B cell (primary cell): Measurements from ENCODE around the gene DCHS1. TPM values are rescaled to one million over a fixed set of nuclear protein-coding genes. Genes with fewer than 3 reads are reported as not detected.

ENCODE experiments used
- ATAC-seq: fragments of 200-7000 bp; cut with Tn5 transposase; one replicate; pipeline ENCODE4 v1.10.0; 2021; ENCODE audit warnings: low read depth, mild to moderate bottlenecking, moderate number of reproducible peaks, moderate library complexity
- CTCF ChIA-PET: fragments of 350-600 bp; sonication (Branson Sonifier 250); formaldehyde crosslinking; loops from one replicate; lab custom pipeline; 2021; ENCODE audit warnings: antibody characterized with exemption, inconsistent platforms; lab: Charles Lee
- POLR2A ChIA-PET: fragments of 350-600 bp; sonication (Branson Sonifier 250); formaldehyde crosslinking; loops from one replicate; lab custom pipeline; 2021; ENCODE audit warnings: antibody characterized with exemption; lab: Charles Lee
- DNase-seq: peaks from one replicate; pipeline ENCODE4 v3.0.0; 2013
- H2AFZ ChIP-seq: 2 replicates; pipeline ENCODE4 v1.6.1; 2012; ENCODE audit warnings: mild to moderate bottlenecking, low read depth, low read length; ENCODE audit not compliant: insufficient read depth, poor library complexity, severe bottlenecking
- H3K27ac ChIP-seq, 2 donors: 1 replicate in 1 of 2; 2 replicates in 1 of 2; pipeline ENCODE4 v1.5.1; 2012 to 2013; ENCODE audit warnings: low read length in 2 of 2, mild to moderate bottlenecking in 2 of 2, moderate library complexity in 1 of 2
- H3K27me3 ChIP-seq, 4 experiments: fragments of 200-600 bp in 1 of 4; sonication (generic) in 1 of 4; replicated peaks in 1 of 4; 1 replicate in 2 of 4; 2 replicates in 2 of 4; pipeline versions ENCODE4 v1.6.1 to v1.7.0; 2013 to 2016; ENCODE audit warnings: low read length in 3 of 4, mild to moderate bottlenecking in 2 of 4, mixed read lengths in 1 of 4, moderate library complexity in 1 of 4; ENCODE audit not compliant: insufficient read depth in 4 of 4, control insufficient read depth in 3 of 4; ENCODE audit errors: control extremely low read depth in 1 of 4
- H3K36me3 ChIP-seq, 2 experiments: replicated peaks in 1 of 2; 1 replicate in 1 of 2; 2 replicates in 1 of 2; pipeline versions ENCODE4 v1.6.1 to v1.7.1; 2013; ENCODE audit warnings: low read length in 1 of 2; ENCODE audit not compliant: insufficient read depth in 2 of 2, control insufficient read depth in 1 of 2; ENCODE audit errors: control extremely low read depth in 1 of 2, extremely low read depth in 1 of 2
- H3K4me1 ChIP-seq, 2 donors: fragments of 200-600 bp in 1 of 2; sonication (generic) in 1 of 2; 1 replicate in 1 of 2; 2 replicates in 1 of 2; pipeline versions ENCODE4 v1.5.1 to v1.6.1; 2013 to 2017; ENCODE audit warnings: low read length in 2 of 2; ENCODE audit not compliant: control insufficient read depth in 2 of 2, insufficient read depth in 2 of 2
- H3K4me2 ChIP-seq: replicated peaks from 2 replicates; pipeline ENCODE3; 2012; ENCODE audit warnings: mild to moderate bottlenecking, low read depth, low read length; ENCODE audit not compliant: poor library complexity, severe bottlenecking
- H3K4me3 ChIP-seq, 5 experiments: fragments of 200-600 bp in 1 of 5; sonication (generic) in 1 of 5; 1 replicate in 3 of 5; 2 replicates in 2 of 5; pipeline versions ENCODE4 v1.5.1 to v1.7.0; 2011 to 2016; ENCODE audit warnings: low read length in 4 of 5, mild to moderate bottlenecking in 4 of 5, low read depth in 2 of 5, control low read depth in 1 of 5, moderate library complexity in 1 of 5; ENCODE audit not compliant: insufficient read depth in 1 of 5; ENCODE audit errors: control extremely low read depth in 1 of 5, extremely low read depth in 1 of 5
- H3K79me2 ChIP-seq: fragments of 200-600 bp; sonication (generic); one replicate; pipeline ENCODE4 v1.6.0; 2016; ENCODE audit warnings: low read length; ENCODE audit not compliant: control insufficient read depth, insufficient read depth
- H3K9ac ChIP-seq: fragments of 200-600 bp; sonication (generic); 2 replicates; pipeline ENCODE4 v1.6.1; 2017; ENCODE audit warnings: mild to moderate bottlenecking, low read length, moderate library complexity
- H3K9me3 ChIP-seq, 3 donors: one replicate each; pipeline versions ENCODE4 v1.6.1 to v1.7.1; 2013; ENCODE audit warnings: low read length in 2 of 3; ENCODE audit not compliant: control insufficient read depth in 2 of 3, insufficient read depth in 1 of 3; ENCODE audit errors: control extremely low read depth in 1 of 3
- H4K20me1 ChIP-seq: 2 replicates; pipeline ENCODE4 v1.6.0; 2012; ENCODE audit warnings: mild to moderate bottlenecking, low read length; ENCODE audit not compliant: insufficient read depth, control insufficient read depth, poor library complexity, severe bottlenecking
- H3K27ac Mint-ChIP-seq: one replicate; pipeline ENCODE4 v1.8.0; 2021; ENCODE audit warnings: mixed read lengths
- H3K27me3 Mint-ChIP-seq: one replicate; pipeline ENCODE4 v1.8.0; 2021; ENCODE audit warnings: mixed read lengths
- H3K4me1 Mint-ChIP-seq: one replicate; pipeline ENCODE4 v1.8.0; 2021; ENCODE audit warnings: mixed read lengths
- H3K4me3 Mint-ChIP-seq: one replicate; pipeline ENCODE4 v1.8.0; 2021; ENCODE audit warnings: mixed read lengths
- H3K9me3 Mint-ChIP-seq: one replicate; pipeline ENCODE4 v1.8.0; 2022; ENCODE audit warnings: mixed read lengths; ENCODE audit not compliant: insufficient read depth
- EZH2 ChIP-seq: IDR thresholded peaks from 2 replicates; pipeline ENCODE4 v1.6.1; 2012; ENCODE audit warnings: borderline replicate concordance, low read depth, mild to moderate bottlenecking, moderate library complexity, low read length; ENCODE audit not compliant: insufficient read depth, poor library complexity, severe bottlenecking
- WGBS: methylation state at CpG from one replicate; pipeline ENCODE4 v1.1.5; 2013; ENCODE audit warnings: missing lambda C conversion rate; ENCODE audit not compliant: insufficient coverage; 5-methylcytosine and 5-hydroxymethylcytosine counted together
- intact Hi-C: fragments of 100-400 bp; cut with micrococcal nuclease; formaldehyde crosslinking; loops from one replicate; pipeline ENCODE4 v1.10.0; 2022
- polyA plus RNA-seq: library from polyadenylated mRNA; depleted of rRNA; stranded (reverse); fragments of >200 nt; gene quantifications from 2 replicates; pipeline ENCODE4 v1.2.3, GENCODE V29; 2012
- total RNA-seq, 2 donors: library from RNA; stranded (reverse); fragments of 120-200 nt in 1 of 2; gene quantifications; 1 replicate in 1 of 2; 2 replicates in 1 of 2; pipeline versions ENCODE4 v1.2.3 to v1.2.4, GENCODE V29; 2013 to 2022
- TF ChIP-seq, protein P1 (sequence below): fragments of 200-600 bp; IDR thresholded peaks from one replicate; pipeline ENCODE4 v1.8.0; 2022; ENCODE audit warnings: antibody characterized with exemption, mild to moderate bottlenecking

The DCHS1 gene
- total and polyA plus RNA-seq, 2 donors (not counting 1 experiment from before 2014, with no cell fraction given): 0.31 to 0.84 TPM

DNA sequence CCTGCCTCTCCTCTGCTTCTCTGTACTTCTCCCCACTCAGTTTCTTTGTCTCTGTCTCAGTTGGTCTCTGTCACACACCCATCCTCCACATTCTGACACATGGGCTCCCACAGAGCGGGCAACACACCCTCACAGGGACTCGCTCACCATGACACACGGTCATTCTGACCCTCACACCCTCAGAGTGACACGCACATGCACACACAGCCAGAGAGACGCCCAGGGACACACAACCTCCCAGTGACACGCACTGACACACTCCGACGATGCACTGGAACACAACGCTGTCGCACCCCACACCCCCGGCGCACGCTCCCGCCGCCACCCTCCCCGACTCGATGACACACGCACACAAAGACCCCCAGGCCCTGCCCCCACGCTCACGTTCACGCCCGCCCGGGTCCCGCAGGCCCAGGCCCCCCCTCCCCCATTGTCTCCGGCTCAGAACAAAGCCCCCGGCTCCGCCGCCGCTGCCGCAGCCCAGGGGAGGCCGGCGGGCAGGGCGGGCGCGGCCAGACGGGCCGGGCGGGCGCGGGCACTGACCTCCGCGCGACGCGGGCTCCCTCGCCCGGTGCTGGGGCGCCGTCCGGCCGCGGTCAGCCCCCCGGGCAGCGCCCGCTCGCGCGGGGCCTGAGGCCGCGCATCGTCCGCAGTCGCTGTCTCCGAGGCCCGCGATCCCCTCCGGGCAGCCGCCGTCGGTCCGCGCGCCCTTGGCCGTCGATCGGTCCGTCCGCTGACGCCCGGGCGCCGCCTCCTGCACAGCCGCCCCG, 404 bp downstream of the DCHS1 start:
- Histone ChIP-seq H3K4me3 (peak overlapping the region in 2 of 5 experiments; percentile 32), H3K36me3 (no peaks in the 10 kb centered on the region), H3K79me2 (no peaks in the 10 kb centered on the region), H2AFZ (peak overlapping the region; percentile 66), H3K9me3 (no peaks in the 10 kb centered on the region), H3K4me2 (peak overlapping the region; percentile 76), H3K9ac (peak overlapping the region; percentile 20), H3K4me1 (peaks cover 10 to 12% of the 10 kb centered on the region in 2 donors), H4K20me1 (no peaks in the 10 kb centered on the region), H3K27ac (no peak overlapping the region), H3K27me3 (peaks cover 0 to 19% (median 12%) of the 10 kb centered on the region in 4 experiments)
- WGBS: 9% methylated on average over 66 of the region's 84 CpGs
- peaks cover 9% of the 10 kb centered on the region for H3K4me1 Mint-ChIP-seq
- H3K27ac Mint-ChIP-seq: no peak overlapping the region
- peak; percentile 52 for ATAC-seq
- intact Hi-C loops: no loop called here
- H3K4me3 Mint-ChIP-seq: no peak overlapping the region
- DNase-seq: peak; percentile 35
- no peaks in the 10 kb centered on the region for H3K9me3 Mint-ChIP-seq
- CTCF ChIA-PET: interaction anchor here (2.5 kb wide), 1 partner anchor 43 kb away, joined by 6 read pairs; the partner anchor contains the start of gene TAF10
- TF ChIP-seq, protein P1, sequence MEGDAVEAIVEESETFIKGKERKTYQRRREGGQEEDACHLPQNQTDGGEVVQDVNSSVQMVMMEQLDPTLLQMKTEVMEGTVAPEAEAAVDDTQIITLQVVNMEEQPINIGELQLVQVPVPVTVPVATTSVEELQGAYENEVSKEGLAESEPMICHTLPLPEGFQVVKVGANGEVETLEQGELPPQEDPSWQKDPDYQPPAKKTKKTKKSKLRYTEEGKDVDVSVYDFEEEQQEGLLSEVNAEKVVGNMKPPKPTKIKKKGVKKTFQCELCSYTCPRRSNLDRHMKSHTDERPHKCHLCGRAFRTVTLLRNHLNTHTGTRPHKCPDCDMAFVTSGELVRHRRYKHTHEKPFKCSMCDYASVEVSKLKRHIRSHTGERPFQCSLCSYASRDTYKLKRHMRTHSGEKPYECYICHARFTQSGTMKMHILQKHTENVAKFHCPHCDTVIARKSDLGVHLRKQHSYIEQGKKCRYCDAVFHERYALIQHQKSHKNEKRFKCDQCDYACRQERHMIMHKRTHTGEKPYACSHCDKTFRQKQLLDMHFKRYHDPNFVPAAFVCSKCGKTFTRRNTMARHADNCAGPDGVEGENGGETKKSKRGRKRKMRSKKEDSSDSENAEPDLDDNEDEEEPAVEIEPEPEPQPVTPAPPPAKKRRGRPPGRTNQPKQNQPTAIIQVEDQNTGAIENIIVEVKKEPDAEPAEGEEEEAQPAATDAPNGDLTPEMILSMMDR: no peak
- peak; percentile 42 for TF ChIP-seq EZH2
- POLR2A ChIA-PET: interaction anchor here (0.6 kb wide), 1 partner anchor 51 kb away, joined by 4 read pairs; no protein-coding TSS in a partner anchor
- H3K27me3 Mint-ChIP-seq: peaks cover 13% of the 10 kb centered on the region
